ENCODE measurements around the gene ULK1. TPM values are rescaled to one million over a fixed set of nuclear protein-coding genes. Genes with fewer than 3 reads are reported as not detected.

ULK1 gene
- total and polyA plus RNA-seq, 9 donors: 4.5 to 70.1 (median 46.8) TPM

DNA sequence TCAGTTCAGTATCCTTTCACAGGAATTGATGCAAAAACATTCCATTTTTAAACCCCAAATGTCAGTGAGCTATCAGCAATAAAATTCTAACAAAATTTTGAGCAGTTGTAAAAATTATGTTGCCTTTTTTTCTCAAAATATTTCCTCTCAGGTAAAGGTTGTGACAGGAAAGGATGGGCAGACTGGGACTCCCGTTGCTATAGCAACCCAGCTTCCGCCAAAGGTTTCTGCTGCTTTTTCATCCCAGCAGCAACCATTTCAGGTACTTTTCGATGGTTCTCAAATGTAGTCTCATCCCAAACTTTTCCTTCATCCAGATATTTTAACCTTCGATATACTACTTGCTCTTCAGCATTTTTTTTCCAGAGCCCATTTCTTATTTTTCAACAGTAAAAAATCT is 69.0 kb downstream of the ULK1 start:
- 81 to 86% (median 85%) methylated on average over 4 of the region's 4 CpGs for WGBS, 3 donors
- Histone ChIP-seq H3K36me3 (no peaks in the 10 kb centered on the region), H3K27me3 (no peaks in the 10 kb centered on the region), H3K9me3 (no peaks in the 10 kb centered on the region), H3K4me3 (no peak overlapping the region), H3K4me1 (ENCODE audit: insufficient read depth) (peaks cover 17% of the 10 kb centered on the region), H3K27ac (no peak overlapping the region)
- intact Hi-C loops (cut with DNase I): no loop called here
- TF ChIP-seq, protein P1, sequence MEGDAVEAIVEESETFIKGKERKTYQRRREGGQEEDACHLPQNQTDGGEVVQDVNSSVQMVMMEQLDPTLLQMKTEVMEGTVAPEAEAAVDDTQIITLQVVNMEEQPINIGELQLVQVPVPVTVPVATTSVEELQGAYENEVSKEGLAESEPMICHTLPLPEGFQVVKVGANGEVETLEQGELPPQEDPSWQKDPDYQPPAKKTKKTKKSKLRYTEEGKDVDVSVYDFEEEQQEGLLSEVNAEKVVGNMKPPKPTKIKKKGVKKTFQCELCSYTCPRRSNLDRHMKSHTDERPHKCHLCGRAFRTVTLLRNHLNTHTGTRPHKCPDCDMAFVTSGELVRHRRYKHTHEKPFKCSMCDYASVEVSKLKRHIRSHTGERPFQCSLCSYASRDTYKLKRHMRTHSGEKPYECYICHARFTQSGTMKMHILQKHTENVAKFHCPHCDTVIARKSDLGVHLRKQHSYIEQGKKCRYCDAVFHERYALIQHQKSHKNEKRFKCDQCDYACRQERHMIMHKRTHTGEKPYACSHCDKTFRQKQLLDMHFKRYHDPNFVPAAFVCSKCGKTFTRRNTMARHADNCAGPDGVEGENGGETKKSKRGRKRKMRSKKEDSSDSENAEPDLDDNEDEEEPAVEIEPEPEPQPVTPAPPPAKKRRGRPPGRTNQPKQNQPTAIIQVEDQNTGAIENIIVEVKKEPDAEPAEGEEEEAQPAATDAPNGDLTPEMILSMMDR (IDR thresholded peaks at IDR 0.05): no peak
- TF ChIP-seq EP300 (IDR thresholded peaks at IDR 0.05): no peak
- DNase-seq: no peak

DNA sequence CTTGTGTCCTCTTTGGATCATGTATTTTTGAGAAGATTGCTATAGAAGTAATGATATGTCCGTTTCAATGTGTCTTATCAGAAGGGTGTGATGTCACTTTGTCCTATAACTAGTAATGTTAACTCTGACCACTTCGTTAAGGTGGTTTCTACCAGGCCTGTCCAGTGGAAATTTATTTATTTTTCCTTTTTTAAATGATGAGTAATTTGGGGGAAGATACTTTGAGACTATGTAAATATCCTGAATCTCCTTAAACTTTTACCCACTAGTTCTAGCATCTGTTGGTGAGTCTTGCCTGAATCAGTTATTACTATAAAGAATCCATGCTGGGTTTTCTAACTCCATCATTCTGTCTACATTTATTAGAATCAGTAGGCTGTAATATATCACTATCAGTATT is 70.7 kb downstream of the ULK1 start:
- intact Hi-C loops (cut with DNase I): no loop called here
- Histone ChIP-seq H3K4me1 (ENCODE audit: insufficient read depth) (peaks cover 2% of the 10 kb centered on the region), H3K27me3 (no peaks in the 10 kb centered on the region), H3K9me3 (no peaks in the 10 kb centered on the region), H3K4me3 (no peak overlapping the region), H3K27ac (no peak overlapping the region), H3K36me3 (no peaks in the 10 kb centered on the region)
- DNase-seq: no peak
- TF ChIP-seq POLR2A (IDR thresholded peaks at IDR 0.05) (no peak), EP300 (IDR thresholded peaks at IDR 0.05) (no peak)
- TF ChIP-seq, protein P1 (IDR thresholded peaks at IDR 0.05): no peak
- 35 to 58% (median 36%) methylated on average over 2 of the region's 2 CpGs for WGBS, 3 donors

DNA sequence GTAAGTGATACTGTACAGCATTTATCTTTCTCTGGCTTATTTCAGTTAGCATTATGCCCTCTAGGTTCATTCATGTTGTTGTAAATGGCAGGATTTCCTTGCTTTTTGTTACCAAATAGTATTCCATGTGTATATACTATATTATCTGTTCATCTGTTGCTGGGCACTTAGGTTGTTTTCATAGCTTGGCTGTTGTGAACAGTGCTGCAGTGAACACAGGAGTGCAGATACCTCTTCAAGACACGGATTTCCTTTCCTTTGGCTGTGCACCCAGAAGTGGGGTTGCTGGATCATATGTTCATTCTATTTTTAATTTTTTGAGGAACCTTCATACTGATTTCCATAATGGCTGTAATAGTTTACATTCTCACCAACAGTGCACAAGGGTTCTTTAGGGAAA is 76.8 kb downstream of the ULK1 start:
- Histone ChIP-seq H3K4me1 (ENCODE audit: insufficient read depth) (peaks cover 1% of the 10 kb centered on the region), H3K9me3 (no peaks in the 10 kb centered on the region), H3K4me3 (no peak overlapping the region), H3K27ac (no peak overlapping the region), H3K36me3 (no peaks in the 10 kb centered on the region), H3K27me3 (no peaks in the 10 kb centered on the region)
- TF ChIP-seq POLR2A (IDR thresholded peaks at IDR 0.05) (no peak), EP300 (IDR thresholded peaks at IDR 0.05) (no peak)
- TF ChIP-seq, protein P1 (IDR thresholded peaks at IDR 0.05): no peak
- intact Hi-C loops (cut with DNase I): no loop called here
- WGBS, 3 donors: 23 to 47% (median 33%) methylated on average over 1 of the region's 1 CpG
- DNase-seq: no peak

Small RNA genes within 50 kb of the gene (small RNA-seq; reads per million reads assigned to genes)
- not detected for gene AC131009.3

Other genes starting within 250 kb of the ULK1 start
- gene SFSWAP, start 183.5 kb upstream of the ULK1 start, total RNA-seq: 10 to 100 TPM; 32.6 to 54.4 (median 49.4) TPM
- gene SFSWAP, start 183.5 kb upstream of the ULK1 start, polyA plus RNA-seq: 10 to 100 TPM; 27.6 to 38.5 TPM
- 10 to 100 TPM in 5 of 7 donors, 1 to 10 TPM in 2; 9.3 to 15.6 (median 13.3) TPM for gene MMP17, start 66.2 kb upstream of the ULK1 start, total RNA-seq
- gene MMP17, start 66.2 kb upstream of the ULK1 start, polyA plus RNA-seq: 10 to 100 TPM in 1 of 2 donors, under 1 TPM in 1; 0.78 to 15.5 TPM
- gene PUS1, start 34.7 kb downstream of the ULK1 start, total RNA-seq: 10 to 100 TPM; 11.4 to 34.7 (median 19.3) TPM
- 10 to 100 TPM in 1 of 2 donors, 1 to 10 TPM in 1; 3.5 to 10.6 TPM for gene PUS1, start 34.7 kb downstream of the ULK1 start, polyA plus RNA-seq
- gene EP400, start 55.3 kb downstream of the ULK1 start, total RNA-seq: 10 to 100 TPM; 20.3 to 60.7 (median 50.4) TPM
- gene EP400, start 55.3 kb downstream of the ULK1 start, polyA plus RNA-seq: 10 to 100 TPM; 19.6 to 33.4 TPM
- gene DDX51, start 249.7 kb downstream of the ULK1 start, total RNA-seq: 10 to 100 TPM; 18.0 to 26.2 (median 21.8) TPM
- gene DDX51, start 249.7 kb downstream of the ULK1 start, polyA plus RNA-seq: 10 to 100 TPM in 1 of 2 donors, 1 to 10 TPM in 1; 10.0 to 21.9 TPM
- 10 to 100 TPM in 6 of 7 donors, 1 to 10 TPM in 1; 8.6 to 23.4 (median 18.5) TPM for gene NOC4L, start 249.8 kb downstream of the ULK1 start, total RNA-seq
- 10 to 100 TPM in 1 of 2 donors, 1 to 10 TPM in 1; 1.2 to 24.6 TPM for gene NOC4L, start 249.8 kb downstream of the ULK1 start, polyA plus RNA-seq

Data from ovary (tissue), 9 donors.